GM19452 (cell line): ENCODE data around the gene CATSPER1.
"Not testable (repeated sequence)": the region's sequence is repeated elsewhere in the genome, so short reads cannot be mapped to it uniquely, and the experiment has no call there.

ENCODE experiments used
- ATAC-seq: cut with Tn5 transposase; IDR thresholded peaks from one replicate; pipeline ENCODE4 v1.9.1; 2021; ENCODE audit not compliant: unreplicated experiment

Gene CATSPER1

DNA sequence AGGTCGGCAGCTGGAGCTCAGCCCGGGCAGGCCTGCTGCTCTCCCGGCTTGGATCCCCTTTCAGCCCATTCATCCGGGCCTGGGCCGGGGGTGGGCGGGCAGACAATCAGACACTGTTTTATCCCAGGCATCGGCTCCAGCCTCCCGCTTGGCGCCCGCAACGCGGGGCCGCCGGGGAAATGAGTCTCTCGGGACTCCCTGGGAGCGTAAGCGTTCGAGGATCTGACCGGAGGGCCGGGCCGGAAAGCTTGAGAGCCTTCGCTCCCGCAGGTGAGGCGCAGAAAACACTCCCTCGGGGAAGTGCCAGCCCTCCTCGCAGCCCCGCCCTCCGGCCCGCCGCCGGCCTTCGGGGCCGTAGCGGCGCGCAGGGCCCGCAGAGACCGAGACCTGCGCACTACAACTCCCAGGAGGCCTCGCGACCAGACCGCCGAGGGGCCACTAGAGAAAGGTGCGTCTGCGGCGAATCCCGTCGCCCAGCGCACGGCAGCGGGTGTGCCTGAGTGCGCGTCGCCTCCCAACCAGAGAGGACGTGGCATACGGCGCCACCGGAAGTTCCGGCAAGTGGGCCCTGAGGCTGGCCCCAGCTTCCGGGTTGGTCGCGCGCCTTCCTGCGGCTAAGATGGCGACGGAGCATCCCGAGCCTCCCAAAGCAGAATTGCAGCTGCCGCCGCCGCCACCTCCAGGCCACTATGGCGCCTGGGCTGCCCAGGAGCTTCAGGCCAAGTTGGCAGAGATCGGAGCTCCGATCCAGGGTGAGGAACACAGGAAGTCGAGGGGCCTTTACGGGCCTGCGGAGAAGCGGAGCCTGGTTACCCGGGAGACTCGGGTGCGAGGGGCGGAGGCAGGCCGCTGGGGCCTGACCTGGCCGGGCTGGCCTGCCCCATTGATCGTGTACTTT is 25.7 kb upstream of the CATSPER1 start, which contains the start of gene SF3B2:
TSS of gene SF3B2 (plus strand) at position 599 of the 898 bp plus-strand sequence. CDS start at position 620, 21 bp downstream.
- peak; percentile 94 for ATAC-seq

DNA sequence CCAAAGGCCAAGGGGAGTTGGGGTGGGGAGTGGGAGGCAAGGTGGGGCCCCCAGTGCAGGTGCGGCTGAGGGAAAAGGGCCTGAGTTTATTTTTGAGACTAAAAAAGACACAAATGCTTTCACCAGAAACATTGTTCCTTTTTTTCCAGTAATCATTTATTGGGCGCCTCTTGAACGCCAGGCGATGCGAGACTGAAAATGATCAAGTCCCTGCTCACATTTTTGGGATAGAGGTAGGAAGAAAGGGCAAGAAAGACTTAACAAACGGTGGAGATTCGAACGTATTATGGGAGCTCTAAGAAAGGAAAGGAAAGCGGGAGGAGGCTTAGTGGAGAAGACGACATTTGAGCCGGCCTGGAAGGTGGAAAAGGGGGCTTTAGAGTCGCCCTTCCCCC is 25.1 kb upstream of the CATSPER1 start:
- ATAC-seq: no peak

DNA sequence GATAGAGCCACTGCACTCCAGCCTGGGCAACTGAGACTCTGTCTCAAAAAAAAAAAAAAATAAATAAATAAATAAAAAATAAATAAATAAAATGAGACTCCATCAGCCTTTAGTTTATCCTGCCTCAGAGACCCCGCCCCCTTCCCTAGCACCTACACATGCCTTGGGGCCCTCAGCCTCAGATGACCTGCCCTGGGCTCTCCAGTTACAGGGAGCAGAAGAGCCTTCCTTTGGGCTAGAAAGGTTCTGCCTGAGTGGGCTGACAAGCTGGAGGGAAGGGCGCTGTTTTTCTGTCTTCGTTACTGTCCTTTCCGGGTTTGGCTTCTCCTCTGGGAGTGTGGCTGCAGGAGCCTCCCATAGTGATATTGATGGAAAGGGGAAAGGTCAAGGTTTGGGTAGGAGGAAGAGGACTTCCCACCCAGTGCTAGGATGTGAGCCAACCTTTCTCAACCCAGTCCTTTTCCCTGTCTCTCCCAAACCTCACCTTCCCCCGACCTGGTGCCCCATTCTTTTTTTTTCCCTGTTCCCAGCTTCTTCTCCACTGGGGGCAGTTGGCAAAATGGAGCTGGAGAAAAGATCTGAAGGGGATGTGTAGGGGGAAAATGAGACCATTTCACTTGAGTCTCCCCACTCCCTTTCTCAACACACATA is 24.4 kb upstream of the CATSPER1 start:
- ATAC-seq: no peak

DNA sequence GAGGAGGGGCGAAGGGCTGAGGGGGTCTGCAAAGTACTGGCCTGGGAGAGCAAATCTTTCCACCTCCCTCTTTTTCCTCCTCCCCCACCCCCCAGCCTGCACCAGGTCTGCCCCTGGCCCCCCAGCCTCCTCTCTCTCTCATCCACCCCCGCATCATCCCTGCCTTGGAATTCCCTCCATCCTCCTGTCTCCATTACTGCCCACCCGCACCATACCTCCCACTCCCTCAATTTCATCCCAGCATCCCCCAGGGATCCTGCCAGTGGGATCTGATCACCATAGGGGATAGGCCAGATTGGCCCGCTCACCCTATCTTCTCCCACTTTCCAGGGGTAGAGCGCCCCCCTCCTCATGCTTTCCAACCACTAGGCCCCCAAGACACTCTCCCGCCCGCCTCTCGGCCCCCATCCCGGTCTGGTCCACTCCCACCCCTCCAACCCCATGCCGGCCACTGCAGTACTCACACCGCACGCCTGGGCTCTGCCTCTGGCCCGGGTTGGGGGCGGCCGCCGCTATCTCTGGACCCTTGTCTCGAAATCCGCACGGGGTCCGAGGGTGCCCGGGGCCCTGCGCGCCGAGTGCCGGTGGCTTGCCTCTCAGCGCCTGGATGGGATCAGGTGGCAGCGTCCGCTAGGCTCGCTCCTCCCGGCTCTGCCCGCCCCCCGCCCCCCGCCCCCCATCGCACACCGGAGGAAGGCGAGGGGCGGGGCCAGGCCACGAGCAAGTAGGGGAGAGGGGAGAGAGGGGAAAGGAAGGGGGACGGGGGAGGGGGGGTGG is 22.5 kb upstream of the CATSPER1 start, which contains the start of gene GAL3ST3:
TSS of gene GAL3ST3 (minus strand) at position 615 of the 777 bp plus-strand sequence. CDS start 3,746 bp downstream, outside the sequence.
- no peak for ATAC-seq

DNA sequence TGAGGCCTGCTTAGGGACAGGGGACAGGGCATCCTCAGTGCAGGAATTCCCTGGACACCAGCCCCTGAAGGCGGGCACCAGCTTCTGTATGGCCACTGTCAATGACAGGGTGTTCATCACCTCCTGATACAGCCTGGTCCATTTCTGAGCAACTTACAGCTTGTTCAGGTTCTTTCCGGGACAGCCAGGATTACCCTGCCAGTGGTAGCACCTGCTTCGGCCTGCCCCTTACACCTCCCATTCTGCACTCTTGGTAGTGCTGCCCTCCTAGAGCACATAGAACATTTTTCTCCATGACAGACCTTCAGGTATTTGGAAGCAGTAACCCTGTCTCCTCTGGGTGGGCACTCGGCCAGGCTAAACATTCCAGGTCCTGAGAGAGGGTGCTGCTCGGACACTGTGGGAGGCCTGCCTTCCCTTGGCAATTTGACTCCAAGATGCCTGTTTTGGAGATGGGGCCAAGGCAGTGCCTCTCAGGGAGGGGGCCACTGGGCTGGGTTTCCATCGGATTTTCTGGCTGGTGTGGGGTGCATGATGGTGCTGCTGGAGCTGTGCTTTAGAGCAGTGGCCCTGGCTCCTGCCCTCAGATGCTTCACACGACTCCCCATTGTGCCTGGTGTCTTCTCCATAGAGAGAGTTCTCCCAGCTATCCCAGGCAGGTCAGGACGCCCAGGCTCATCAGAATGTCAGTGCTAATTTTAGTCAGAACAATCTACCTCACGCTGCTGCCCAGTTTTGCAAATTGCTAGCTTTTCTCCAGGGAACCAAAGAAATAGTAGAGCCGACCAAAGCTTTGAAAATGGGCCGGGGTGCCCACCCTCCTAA is 21.5 kb upstream of the CATSPER1 start:
- ATAC-seq: no peak

DNA sequence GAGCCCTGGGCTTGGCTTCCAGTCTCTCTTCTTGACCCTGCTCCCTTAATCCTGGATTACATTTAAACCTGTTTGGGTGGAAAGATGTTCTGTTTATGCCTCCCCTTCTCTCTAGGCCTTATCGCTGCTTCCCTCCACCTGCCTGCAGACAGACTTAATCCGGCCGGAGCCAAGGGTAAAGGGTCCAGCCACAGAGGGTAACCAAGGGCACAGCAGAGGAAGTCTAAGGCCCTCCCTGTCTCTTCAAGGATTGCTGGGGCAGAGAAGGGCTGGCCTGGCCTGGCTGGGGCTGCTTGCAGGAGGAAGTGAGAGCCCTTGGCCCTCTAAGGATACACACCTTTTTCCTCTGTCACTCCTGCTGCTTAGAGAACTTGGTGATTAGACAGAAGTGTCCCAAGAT is 20.6 kb upstream of the CATSPER1 start:
- no peak for ATAC-seq

GRCh38 chr11:66045177-66045639 is 18.9 kb upstream of the CATSPER1 start:
- ATAC-seq: peak; percentile 58

DNA sequence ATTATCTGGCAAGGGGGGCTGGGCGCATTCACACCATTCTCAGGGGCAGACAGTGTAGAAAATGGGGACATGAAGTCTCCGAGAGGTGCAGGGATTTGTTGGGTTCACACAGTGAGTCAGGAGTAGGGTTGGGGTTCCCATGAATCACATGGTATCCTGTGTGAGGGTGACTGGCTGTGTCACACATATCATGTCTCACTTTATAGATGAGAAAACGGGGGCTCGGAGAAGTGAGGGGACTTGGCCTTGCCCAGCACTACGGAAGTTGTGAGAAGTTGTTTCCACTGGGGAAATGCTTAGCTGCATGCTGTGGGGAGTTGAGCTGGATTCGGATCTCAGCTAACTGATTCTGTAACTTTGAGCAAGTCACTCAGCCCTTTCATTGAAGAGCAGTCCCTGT is 18.5 kb upstream of the CATSPER1 start:
- ATAC-seq: no peak

DNA sequence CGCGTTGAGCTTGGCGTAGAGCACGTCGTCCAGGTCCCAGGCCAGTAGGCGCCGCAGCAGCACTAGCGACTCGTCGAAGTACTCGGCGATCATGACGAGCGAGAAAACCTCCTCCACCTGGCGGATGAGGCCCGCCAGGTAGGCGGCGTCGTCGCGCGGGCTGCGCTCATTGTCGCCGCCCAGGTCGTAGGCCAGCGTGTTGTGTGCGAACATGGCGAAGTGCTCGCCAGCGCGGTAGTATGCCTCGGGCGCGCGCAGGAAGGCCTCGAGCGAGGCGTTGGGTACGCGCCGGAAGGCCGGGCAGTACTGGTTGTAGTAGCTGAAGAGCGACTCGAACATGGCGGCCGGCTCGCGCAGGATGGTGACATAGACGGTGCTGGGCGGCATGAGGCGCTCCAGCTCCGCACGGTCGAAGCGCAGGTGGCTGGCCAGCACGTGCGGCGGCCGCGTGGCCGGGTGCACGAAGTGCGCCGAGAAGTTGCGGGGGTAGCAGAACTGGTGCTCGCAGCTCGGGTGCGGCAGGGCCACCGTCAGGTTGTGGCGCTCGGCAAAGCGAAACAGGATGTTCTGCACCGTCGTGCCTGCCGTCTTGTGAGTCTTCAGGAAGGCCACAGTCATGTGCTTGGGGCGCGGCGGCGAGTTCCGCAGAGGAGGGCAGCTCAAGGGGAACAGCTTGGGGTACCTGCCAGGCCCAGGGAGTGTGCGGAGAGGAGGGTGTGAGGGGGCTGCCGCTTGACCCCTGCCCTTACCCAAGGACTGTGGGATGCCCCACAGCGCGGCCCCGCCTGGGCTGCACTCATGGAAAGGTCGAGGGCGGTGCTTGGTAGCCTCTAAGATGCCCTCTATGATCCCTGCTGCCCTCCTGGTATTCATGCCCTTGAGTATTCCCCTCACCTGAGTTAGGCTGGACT is 17.0 kb upstream of the CATSPER1 start:
- no peak for ATAC-seq

DNA sequence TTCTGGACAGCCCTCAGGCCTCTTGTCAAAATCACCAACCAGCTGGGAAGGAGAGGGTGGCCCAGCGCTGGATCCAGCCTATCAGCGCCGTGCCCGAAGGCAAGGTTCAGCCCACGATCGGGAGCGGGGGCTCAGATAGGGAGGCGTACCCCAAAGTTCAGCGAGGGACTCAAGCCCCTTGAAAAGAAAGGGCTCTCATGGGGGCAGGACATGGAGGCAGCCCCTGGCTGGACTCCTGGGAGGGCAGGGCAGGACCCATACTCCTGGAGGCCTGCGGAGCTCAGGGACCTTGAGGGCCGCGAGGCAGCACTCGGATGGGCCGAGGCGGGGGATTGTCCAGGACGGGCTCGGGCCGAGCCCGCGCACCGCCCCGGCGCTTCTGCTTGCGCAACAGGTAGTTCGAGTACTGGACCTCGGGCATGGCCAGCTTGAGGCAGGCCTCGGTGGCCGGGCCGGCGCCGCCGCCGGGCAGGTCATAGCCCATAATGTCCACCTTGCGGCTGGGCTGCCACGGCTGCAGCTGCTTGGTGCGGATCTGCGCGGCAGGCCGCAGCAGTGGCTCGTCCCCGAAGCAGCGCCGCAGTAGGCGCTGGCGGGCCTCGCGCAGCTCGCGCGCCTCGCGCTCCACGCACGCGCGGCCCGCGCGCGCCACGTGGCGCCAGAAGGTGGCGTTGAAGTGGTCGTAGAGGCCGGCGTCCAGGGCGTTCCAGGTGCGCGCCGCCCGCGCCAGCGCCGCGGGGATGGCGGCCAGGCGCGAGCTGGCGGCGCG is 16.1 kb upstream of the CATSPER1 start:
- no peak for ATAC-seq

- no peak for ATAC-seq
Measured at GRCh38 chr11:66039765-66040164, 13.5 kb upstream of the CATSPER1 start.

DNA sequence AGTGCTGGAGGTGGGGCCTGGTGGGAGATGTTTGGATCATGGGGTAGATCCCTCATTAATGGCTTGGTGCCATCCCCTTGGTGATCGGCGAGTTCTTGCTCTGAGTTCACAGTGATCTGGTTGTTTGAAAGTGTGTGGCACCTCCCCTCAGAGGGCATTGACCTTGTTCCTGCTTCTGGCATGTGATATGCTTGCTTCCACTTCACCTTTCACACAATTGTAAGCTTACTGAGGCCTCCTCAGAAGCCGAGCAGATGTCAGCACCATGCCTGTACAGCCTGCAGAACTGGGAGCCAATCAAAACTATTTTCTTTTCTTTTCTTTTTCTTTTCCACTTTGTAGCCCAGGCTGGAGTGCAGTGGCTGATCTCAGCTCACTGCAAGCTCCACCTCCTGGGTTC is 11.0 kb upstream of the CATSPER1 start:
- no peak for ATAC-seq

- no peak for ATAC-seq
Measured at GRCh38 chr11:66036334-66036710, 10.0 kb upstream of the CATSPER1 start.

GRCh38 chr11:66035653-66036333 is 9.5 kb upstream of the CATSPER1 start:
- no peak for ATAC-seq

- ATAC-seq: no peak
Measured at GRCh38 chr11:66032957-66033735, 6.9 kb upstream of the CATSPER1 start.

DNA sequence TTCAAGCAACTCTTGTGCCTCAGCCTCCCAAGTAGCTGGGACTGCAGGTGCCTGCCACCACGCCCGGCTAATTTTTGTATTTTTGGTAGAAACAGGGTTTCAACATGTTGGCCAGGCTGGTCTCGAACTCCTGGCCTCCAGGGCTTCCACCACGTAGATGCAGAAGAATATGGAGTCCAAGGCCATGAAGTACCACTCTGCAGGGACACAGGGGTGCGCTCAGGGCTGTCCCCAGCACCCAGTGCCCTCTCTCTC is 3.2 kb downstream of the CATSPER1 start:
- not testable (repeated sequence) for ATAC-seq

GRCh38 chr11:66022401-66023185 is 3.7 kb downstream of the CATSPER1 start:
- ATAC-seq: no peak
